Activated CD4-positive, alpha-beta T cell treated with anti-CD3 and anti-CD28 coated beads for 4 hours (primary cell): ENCODE results near the gene SULT2B1.
"Not testable (repeated sequence)": the region's sequence is repeated elsewhere in the genome, so short reads cannot be mapped to it uniquely, and the experiment has no call there.

Experiments
- DNase-seq, 2 donors: peaks; one replicate each; pipeline ENCODE4 v3.0.0-alpha.2; 2020

SULT2B1 gene

GRCh38 chr19:48530066-48530720 lies 21.8 kb upstream of the SULT2B1 start:
- DNase-seq, result no peak

- no peak for DNase-seq
Observed at GRCh38 chr19:48530770-48531169, 21.2 kb upstream of the SULT2B1 start.

GRCh38 chr19:48533770-48534169 lies 18.2 kb upstream of the SULT2B1 start:
- DNase-seq, result no peak

- no peak for DNase-seq
Observed at GRCh38 chr19:48537541-48537940, 14.4 kb upstream of the SULT2B1 start.

- not testable (repeated sequence) for DNase-seq
Observed at GRCh38 chr19:48538057-48538456, 13.9 kb upstream of the SULT2B1 start.

DNA sequence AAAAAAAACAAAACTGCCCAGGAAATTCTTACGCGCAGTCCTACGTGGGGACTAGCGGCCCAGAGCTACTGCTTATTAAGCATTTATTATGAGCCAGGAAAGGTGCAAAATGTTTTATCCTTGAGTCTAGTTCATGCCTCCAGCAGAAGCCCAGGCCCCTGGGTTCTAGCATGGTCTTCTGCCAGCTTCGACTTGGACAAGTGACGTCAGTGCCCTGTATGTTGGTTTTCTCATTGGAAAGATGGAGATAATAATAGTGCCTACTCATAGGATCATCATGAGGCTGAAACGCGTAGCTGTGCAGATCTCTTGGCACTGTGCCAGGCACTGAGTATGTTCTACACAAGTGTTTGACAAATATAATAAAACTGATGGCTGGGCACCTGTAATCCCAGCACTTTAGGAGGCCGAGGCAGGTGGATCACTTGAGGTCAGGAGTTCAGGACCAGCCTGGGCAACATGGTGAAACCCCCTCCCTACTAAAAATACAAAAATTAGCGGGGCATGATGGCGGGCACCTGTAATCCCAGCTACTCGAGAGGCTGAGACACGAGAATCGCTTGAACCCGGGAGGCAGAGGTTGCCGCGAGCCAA lies 12.4 kb upstream of the SULT2B1 start:
- no peak for DNase-seq

- DNase-seq, result no peak
Observed at GRCh38 chr19:48540110-48540509, 11.9 kb upstream of the SULT2B1 start.

- DNase-seq, result no peak
Observed at GRCh38 chr19:48541813-48542212, 10.2 kb upstream of the SULT2B1 start.

- DNase-seq, result no peak
Observed at GRCh38 chr19:48543121-48543710, 8.8 kb upstream of the SULT2B1 start.

DNA sequence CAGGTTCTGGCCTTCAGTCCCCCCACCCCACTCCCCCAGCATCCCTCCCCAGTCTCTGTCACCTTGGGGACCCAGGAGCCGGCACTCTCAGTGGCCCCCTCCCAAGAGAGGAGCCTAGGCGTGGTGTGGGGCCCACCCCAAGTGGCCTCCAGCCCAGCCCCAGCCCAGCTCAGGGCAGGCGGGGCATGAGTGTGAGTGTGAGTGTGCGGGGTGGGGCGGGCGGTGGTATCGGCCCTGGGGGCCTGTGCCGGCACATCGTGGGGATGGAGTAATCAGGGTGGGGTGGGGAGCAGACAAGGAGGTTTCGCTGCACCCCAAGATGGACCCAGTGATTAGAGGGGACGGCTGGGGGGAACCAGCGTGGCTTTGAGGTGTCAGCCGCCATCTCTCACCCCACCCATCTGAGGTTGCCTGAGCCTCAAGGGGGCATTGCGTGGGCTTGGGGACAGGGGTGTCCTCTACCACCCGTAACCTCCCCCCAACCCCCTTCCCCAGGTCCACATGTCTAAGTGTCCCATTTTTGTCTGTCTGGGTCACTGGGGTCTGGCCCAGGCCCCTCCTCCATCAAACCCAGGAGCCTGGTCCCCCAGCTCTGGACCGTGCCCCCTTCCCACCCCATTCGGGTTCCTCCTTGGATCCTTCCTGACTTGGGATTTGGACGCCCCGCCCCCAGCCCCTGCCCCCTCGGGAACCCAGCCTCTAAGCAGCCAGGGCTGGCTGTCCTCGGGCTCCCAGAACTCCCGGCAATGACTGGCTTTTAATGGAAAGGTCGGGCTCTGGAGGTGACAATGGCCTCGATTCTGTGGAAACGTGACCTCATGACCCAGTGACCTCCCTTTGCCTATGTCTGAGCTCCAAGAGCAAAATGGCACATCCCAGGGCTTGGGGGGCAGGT lies 6.9 kb upstream of the SULT2B1 start:
- DNase-seq, result no peak

DNA sequence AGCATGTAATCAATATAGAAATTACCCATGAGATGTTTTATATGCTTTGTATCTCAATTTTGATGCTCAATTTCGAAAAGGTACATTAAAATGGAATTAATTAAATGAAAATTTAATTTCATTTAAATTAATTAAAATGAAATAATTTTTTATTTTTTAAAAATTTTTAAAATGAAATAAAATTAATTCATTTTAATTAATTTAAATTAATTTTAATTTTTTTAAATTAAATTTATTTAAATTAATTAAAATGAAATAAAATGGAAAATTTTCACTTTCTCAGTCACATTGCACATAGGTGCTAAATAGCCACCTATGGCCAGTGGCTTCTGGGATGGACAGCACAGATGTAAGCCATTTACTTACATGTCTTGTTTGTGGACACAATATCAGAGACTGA lies 4.2 kb upstream of the SULT2B1 start:
- DNase-seq, result no peak

DNA sequence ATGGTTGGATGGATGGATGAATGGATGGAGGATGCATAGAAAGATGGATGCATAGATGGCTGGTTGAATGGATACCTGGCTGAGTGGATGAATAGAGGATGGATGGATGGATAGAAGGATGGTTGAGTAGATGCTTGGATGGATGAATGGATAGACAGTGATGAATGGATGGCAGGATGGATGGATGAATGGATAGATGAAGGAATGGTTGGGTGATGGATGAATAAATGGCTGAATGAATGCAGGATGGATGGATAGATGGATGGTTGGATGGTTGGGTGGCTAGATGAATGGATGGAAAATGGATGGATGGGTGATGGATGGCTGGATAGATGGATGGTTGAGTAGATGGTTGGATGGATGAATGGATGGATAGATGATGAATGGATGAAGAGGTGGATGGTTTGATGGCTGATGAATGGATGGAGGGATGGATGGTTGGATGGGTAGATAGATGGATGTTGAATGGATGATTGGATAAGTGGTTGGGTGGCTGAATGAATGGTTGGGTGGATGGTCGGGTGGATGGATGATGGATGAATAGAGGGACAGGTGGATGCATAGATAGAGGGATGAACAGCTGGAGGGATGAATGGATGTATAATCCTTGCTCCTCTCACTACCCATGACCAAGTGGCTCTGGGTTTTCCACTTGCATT lies 3.6 kb upstream of the SULT2B1 start:
- DNase-seq, result no peak

- no peak for DNase-seq
Observed at GRCh38 chr19:48549380-48549779, 2.6 kb upstream of the SULT2B1 start.

- DNase-seq, result no peak
Observed at GRCh38 chr19:48552406-48553322, 692 bp downstream of the SULT2B1 start.

DNA sequence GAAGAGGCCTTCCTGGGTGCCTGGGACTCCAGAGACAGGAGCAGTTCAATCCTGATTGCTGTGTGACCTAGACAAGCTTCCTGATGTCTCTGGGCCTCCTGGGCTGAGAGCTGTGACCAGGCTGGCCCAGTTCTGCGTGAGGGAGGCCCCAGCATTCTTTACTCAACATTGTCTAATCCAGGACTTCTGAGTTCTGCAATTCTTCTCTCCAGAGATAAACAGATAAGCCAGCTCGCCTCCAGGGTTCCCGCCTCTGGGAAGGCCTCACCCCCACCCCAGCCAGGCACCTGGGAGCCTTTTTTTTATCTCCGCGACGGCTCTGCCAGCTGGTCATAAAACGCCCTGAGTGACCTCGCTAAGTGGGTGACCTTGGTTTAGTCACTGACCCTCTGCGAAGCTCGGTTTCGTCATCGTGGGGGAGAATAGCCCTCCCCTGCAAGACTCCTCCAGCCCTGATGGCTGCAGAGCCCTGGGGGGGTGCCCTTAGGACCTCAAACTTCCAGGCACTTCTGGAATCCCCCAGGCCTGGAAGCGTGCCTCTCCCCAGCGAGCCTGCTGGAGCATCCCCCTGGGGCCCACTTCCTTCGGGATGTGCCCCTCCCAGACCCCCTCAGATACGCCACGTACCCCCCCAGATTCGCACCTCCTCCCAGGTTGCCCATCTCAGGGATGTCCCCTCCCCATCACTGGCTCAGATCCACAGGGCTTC lies 1.9 kb downstream of the SULT2B1 start:
- DNase-seq, result no peak

- no peak for DNase-seq
Observed at GRCh38 chr19:48554385-48555091, 2.6 kb downstream of the SULT2B1 start.

DNA sequence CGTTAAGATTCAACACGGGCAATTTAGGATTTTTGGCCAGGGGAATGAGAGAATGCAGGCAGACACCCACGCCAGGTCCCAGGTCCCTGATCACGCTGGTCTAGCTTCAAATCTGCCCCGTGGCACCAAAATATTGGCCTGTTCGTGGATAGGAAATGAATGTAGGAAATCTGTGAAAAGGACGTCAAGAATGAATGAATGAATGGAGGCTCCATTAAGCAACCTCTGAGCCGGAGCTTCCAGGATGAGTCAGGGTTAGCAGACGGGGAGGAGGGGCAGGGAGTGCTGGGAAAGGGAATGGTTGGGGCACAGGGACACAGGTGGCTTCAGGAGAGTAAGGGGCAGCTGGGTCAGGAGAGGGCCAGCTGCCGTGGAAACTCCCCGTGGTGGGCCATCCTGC lies 4.2 kb downstream of the SULT2B1 start:
- no peak for DNase-seq

DNA sequence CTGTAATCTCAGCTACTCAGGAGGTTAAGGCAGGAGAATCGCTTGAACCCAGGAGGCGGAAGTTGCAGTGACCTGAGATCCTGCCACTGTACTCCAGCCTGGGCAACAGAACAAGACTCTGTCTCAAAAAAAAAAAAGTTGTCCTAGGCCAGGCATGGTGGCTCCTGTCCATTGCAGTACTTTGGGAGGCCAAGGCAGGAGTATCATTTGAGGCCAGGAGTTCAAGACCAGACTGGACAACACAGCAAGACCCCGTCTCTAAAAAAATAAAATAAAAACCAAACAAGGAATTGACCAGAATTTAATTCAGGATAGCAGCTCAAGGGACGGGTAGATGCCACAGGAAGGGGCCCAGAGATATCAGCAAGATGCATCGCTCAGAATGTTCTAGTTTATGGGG lies 4.9 kb downstream of the SULT2B1 start:
- DNase-seq, result no peak

GRCh38 chr19:48558018-48558684 lies 6.2 kb downstream of the SULT2B1 start:
- no peak for DNase-seq

- DNase-seq, result no peak
Observed at GRCh38 chr19:48560095-48560530, 8.1 kb downstream of the SULT2B1 start.
